Measurements from ENCODE around the gene ELOVL5. TPM values are rescaled to one million over a fixed set of nuclear protein-coding genes. Genes with fewer than 3 reads are reported as not detected.

Gene ELOVL5
- total RNA-seq, 3 donors from 2014 or later = 11.5 to 60.6 (median 27.5) TPM

DNA sequence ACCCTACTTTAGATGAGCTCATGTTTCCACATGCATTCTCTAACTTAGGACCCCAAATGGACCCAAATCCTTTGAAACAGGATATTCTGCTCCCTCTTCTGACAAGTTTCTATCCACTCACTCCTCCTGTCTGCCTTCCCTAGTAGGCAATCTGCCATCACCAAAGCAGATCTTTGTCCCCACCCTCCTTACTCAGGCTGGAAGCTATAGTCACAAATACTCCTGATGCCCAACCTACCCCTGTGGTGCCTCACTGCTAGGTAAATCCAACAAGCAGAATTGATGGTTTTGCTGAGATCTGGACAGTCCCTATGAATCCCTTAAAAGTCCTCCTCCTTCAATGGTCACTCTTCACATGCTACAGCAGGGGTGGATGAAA lies 21.7 kb downstream of the ELOVL5 start:
- ATAC-seq = no peak

DNA sequence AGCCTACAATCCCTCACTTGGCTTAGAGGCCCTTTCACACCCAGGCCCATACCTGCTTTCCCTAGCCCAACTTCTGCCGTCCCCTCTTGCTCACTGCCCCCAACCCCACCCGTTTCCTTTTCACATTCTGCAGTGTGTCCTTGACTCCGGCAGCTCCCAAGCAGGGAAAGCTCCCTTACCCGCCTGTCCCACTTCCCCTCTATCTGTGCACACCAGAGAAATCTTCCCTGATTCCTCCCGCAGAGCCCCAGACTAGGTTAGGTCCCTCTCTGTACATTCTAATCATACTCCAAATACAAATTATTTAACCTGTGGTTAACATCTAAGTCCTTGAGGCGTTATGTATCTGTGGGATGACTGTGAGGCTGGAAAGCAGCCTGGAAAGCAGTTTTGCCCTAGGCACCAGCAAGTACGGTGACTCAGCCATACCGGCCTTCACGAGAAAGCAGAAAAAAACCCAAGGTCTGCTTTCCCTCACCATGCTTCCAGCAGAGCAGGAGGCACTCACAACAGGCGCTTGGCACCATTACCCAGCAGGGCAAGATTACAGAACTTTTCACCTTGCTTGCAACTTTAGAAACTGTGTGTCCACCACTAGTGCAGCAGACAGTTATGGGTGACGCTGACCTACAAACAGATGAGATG lies 22.3 kb downstream of the ELOVL5 start:
- Histone ChIP-seq H3K36me3 (ENCODE audit: low read depth) (no peaks in the 10 kb centered on the region), H3K4me3 (no peak overlapping the region), H3K4me1 (ENCODE audit: low read depth) (peaks cover 4% of the 10 kb centered on the region), H3K9me3 (no peaks in the 10 kb centered on the region)
- TF ChIP-seq, protein P1, sequence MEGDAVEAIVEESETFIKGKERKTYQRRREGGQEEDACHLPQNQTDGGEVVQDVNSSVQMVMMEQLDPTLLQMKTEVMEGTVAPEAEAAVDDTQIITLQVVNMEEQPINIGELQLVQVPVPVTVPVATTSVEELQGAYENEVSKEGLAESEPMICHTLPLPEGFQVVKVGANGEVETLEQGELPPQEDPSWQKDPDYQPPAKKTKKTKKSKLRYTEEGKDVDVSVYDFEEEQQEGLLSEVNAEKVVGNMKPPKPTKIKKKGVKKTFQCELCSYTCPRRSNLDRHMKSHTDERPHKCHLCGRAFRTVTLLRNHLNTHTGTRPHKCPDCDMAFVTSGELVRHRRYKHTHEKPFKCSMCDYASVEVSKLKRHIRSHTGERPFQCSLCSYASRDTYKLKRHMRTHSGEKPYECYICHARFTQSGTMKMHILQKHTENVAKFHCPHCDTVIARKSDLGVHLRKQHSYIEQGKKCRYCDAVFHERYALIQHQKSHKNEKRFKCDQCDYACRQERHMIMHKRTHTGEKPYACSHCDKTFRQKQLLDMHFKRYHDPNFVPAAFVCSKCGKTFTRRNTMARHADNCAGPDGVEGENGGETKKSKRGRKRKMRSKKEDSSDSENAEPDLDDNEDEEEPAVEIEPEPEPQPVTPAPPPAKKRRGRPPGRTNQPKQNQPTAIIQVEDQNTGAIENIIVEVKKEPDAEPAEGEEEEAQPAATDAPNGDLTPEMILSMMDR (IDR thresholded peaks at IDR 0.05) = no peak
- no peak for ATAC-seq
- no peak for DNase-seq
- intact Hi-C loops (cut with DNase I, micrococcal nuclease) = no loop called here

More for the DNA sequence above, 21.7 kb downstream of the ELOVL5 start:
- TF ChIP-seq, protein P1 (IDR thresholded peaks at IDR 0.05) = no peak
- H3K4me1 ChIP-seq (ENCODE audit: low read depth) = peaks cover 4% of the 10 kb centered on the region
- intact Hi-C loops (cut with DNase I, micrococcal nuclease) = no loop called here
- DNase-seq = no peak
- H3K4me3 ChIP-seq = no peak overlapping the region
- no peaks in the 10 kb centered on the region for H3K36me3 ChIP-seq (ENCODE audit: low read depth)
- H3K9me3 ChIP-seq = no peaks in the 10 kb centered on the region

DNA sequence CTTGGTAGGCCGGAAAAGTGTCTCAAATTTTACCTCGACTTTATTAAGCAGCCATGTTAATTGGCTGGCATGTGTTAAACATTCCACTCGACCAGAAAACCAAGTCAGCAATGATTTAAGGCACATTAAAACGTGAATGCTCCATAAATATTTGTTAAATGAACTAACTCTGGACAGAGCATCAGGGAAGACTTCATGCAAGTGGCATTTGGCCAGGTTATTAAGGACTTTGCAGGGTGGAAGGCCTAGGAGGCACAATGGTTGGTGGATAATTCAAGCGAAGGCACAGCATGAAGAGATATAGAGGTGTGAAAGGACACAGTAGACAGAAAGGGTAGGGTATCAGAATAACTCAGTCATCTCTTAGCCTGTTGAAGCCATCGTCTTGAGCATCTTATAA lies 23.0 kb downstream of the ELOVL5 start:
- TF ChIP-seq, protein P1 (IDR thresholded peaks at IDR 0.05) = no peak
- intact Hi-C loops (cut with DNase I, micrococcal nuclease) = no loop called here
- no peaks in the 10 kb centered on the region for H3K9me3 ChIP-seq
- DNase-seq (no peak), ATAC-seq (no peak)
- H3K36me3 ChIP-seq (ENCODE audit: low read depth) = no peaks in the 10 kb centered on the region
- H3K4me3 ChIP-seq = no peak overlapping the region
- peaks cover 4% of the 10 kb centered on the region for H3K4me1 ChIP-seq (ENCODE audit: low read depth)

GRCh38 chr6:53322188-53323029 lies 26.3 kb downstream of the ELOVL5 start:
- DNase-seq = no peak
- H3K36me3 ChIP-seq (ENCODE audit: low read depth) = no peaks in the 10 kb centered on the region
- TF ChIP-seq, protein P1 (IDR thresholded peaks at IDR 0.05) = no peak
- intact Hi-C loops (cut with DNase I, micrococcal nuclease) = no loop called here
- no peaks in the 10 kb centered on the region for H3K9me3 ChIP-seq
- H3K4me3 ChIP-seq = no peak overlapping the region
- ATAC-seq = no peak
- no peaks in the 10 kb centered on the region for H3K4me1 ChIP-seq (ENCODE audit: low read depth)

GRCh38 chr6:53321701-53322100 lies 27.0 kb downstream of the ELOVL5 start:
- intact Hi-C loops (cut with DNase I, micrococcal nuclease) = no loop called here
- DNase-seq = no peak
- no peaks in the 10 kb centered on the region for H3K9me3 ChIP-seq
- no peaks in the 10 kb centered on the region for H3K36me3 ChIP-seq (ENCODE audit: low read depth)
- H3K4me3 ChIP-seq = no peak overlapping the region
- TF ChIP-seq, protein P1 (IDR thresholded peaks at IDR 0.05) = no peak
- H3K4me1 ChIP-seq (ENCODE audit: low read depth) = no peaks in the 10 kb centered on the region
- ATAC-seq = no peak

Measured in mucosa of descending colon (tissue), 3 donors.